ENCODE measurements around the gene PBX1. TPM values are rescaled to one million over a fixed set of nuclear protein-coding genes. Genes with fewer than 3 reads are reported as not detected.
A peak's percentile ranks its signal among the peaks of the same experiment; 100 is the strongest.

Gene PBX1
- total RNA-seq (ENCODE audit: unreplicated experiment), result 44.2 TPM
- long read RNA-seq, partial matches to known transcripts, result 0 of 2 reads
- long read RNA-seq, other reads (novel, unspliced or antisense), result 2 of 2 reads

GRCh38 chr1:164558461-164559341, at the start of gene PBX1:
TSS of gene PBX1 (plus strand) at chr1:164559184.
- DNase-seq (ENCODE audit: low spot score), result peak; percentile 90
- H3K36me3 Mint-ChIP-seq (ENCODE audit: low read depth, unreplicated experiment), result no peaks in the 10 kb centered on the region
- H3K4me1 Mint-ChIP-seq (ENCODE audit: unreplicated experiment), result peaks cover 14% of the 10 kb centered on the region
- no peaks in the 10 kb centered on the region for H3K27me3 Mint-ChIP-seq (ENCODE audit: unreplicated experiment)
- no peak for TF ChIP-seq CTCF (IDR thresholded peaks at IDR 0.05; ENCODE audit: unreplicated experiment)
- H3K27ac Mint-ChIP-seq (ENCODE audit: unreplicated experiment), result peak within 1 kb of the TSS; percentile 82
- H3K4me3 Mint-ChIP-seq (ENCODE audit: unreplicated experiment), result peak within 1 kb of the TSS; percentile 96
- no peaks in the 10 kb centered on the region for H3K9me3 Mint-ChIP-seq (ENCODE audit: unreplicated experiment)

GRCh38 chr1:164510435-164510834, 48.5 kb upstream of the PBX1 start:
- Mint-ChIP-seq H3K4me3 (ENCODE audit: unreplicated experiment) (no peak overlapping the region), H3K4me1 (ENCODE audit: unreplicated experiment) (no peaks in the 10 kb centered on the region), H3K27me3 (ENCODE audit: unreplicated experiment) (no peaks in the 10 kb centered on the region), H3K36me3 (ENCODE audit: low read depth, unreplicated experiment) (no peaks in the 10 kb centered on the region), H3K27ac (ENCODE audit: unreplicated experiment) (no peak overlapping the region), H3K9me3 (ENCODE audit: unreplicated experiment) (no peaks in the 10 kb centered on the region)
- TF ChIP-seq CTCF (IDR thresholded peaks at IDR 0.05; ENCODE audit: unreplicated experiment), result no peak
- no peak for DNase-seq (ENCODE audit: low spot score)

GRCh38 chr1:164511001-164511705, 47.8 kb upstream of the PBX1 start:
- H3K9me3 Mint-ChIP-seq (ENCODE audit: unreplicated experiment), result no peaks in the 10 kb centered on the region
- H3K36me3 Mint-ChIP-seq (ENCODE audit: low read depth, unreplicated experiment), result no peaks in the 10 kb centered on the region
- no peak for DNase-seq (ENCODE audit: low spot score)
- no peak for TF ChIP-seq CTCF (IDR thresholded peaks at IDR 0.05; ENCODE audit: unreplicated experiment)
- H3K4me3 Mint-ChIP-seq (ENCODE audit: unreplicated experiment), result no peak overlapping the region
- H3K4me1 Mint-ChIP-seq (ENCODE audit: unreplicated experiment), result no peaks in the 10 kb centered on the region
- no peak overlapping the region for H3K27ac Mint-ChIP-seq (ENCODE audit: unreplicated experiment)
- no peaks in the 10 kb centered on the region for H3K27me3 Mint-ChIP-seq (ENCODE audit: unreplicated experiment)

GRCh38 chr1:164515231-164515630, 43.8 kb upstream of the PBX1 start:
- no peaks in the 10 kb centered on the region for H3K27me3 Mint-ChIP-seq (ENCODE audit: unreplicated experiment)
- no peaks in the 10 kb centered on the region for H3K36me3 Mint-ChIP-seq (ENCODE audit: low read depth, unreplicated experiment)
- no peak for TF ChIP-seq CTCF (IDR thresholded peaks at IDR 0.05; ENCODE audit: unreplicated experiment)
- H3K4me1 Mint-ChIP-seq (ENCODE audit: unreplicated experiment), result no peaks in the 10 kb centered on the region
- DNase-seq (ENCODE audit: low spot score), result no peak
- H3K27ac Mint-ChIP-seq (ENCODE audit: unreplicated experiment), result no peak overlapping the region
- H3K9me3 Mint-ChIP-seq (ENCODE audit: unreplicated experiment), result no peaks in the 10 kb centered on the region
- H3K4me3 Mint-ChIP-seq (ENCODE audit: unreplicated experiment), result no peak overlapping the region
